ENCODE results near the gene CPNE7.
"Not testable (repeated sequence)": the region's sequence is repeated elsewhere in the genome, so short reads cannot be mapped to it uniquely, and the experiment has no call there.

The CPNE7 gene

GRCh38 chr16:89569506-89570341 is 5.8 kb upstream of the CPNE7 start:
- Histone ChIP-seq H3K79me2 (ENCODE audit: insufficient read depth, low read length) (no peaks in the 10 kb centered on the region), H3K36me3 (ENCODE audit: insufficient read depth, low read length) (peaks cover 10% of the 10 kb centered on the region), H4K20me1 (ENCODE audit: insufficient read depth, low read length) (peaks cover 28% of the 10 kb centered on the region), H3K4me3 (ENCODE audit: low read depth in 1 of 2, low read length in 2 of 2) (no peak overlapping the region), H3K4me1 (ENCODE audit: insufficient read depth, low read length) (no peaks in the 10 kb centered on the region), H3K9ac (ENCODE audit: low read depth, low read length) (no peak overlapping the region), H3K27me3 (ENCODE audit: insufficient read depth, low read length, poor library complexity) (no peaks in the 10 kb centered on the region), H3K9me3 (ENCODE audit: insufficient read depth, low read length, severe bottlenecking) (no peaks in the 10 kb centered on the region), H2AFZ (ENCODE audit: low read depth, low read length) (no peak overlapping the region), H3K27ac (ENCODE audit: low read length) (no peak overlapping the region), H3K4me2 (ENCODE audit: insufficient read depth, low read length) (no peak overlapping the region)
- no peak for ATAC-seq (ENCODE audit: insufficient read depth, low read depth)
- no peak for DNase-seq
- TF ChIP-seq CTCF (IDR thresholded peaks at IDR 0.05; ENCODE audit: borderline replicate concordance, extremely low read depth, low read length, poor library complexity, severe bottlenecking) (no peak), EZH2 (IDR thresholded peaks at IDR 0.05; ENCODE audit: borderline replicate concordance, low read depth, low read length, severe bottlenecking) (no peak)

GRCh38 chr16:89570342-89570923 is 5.1 kb upstream of the CPNE7 start:
- Histone ChIP-seq H3K4me1 (ENCODE audit: insufficient read depth, low read length) (peaks cover 6% of the 10 kb centered on the region), H3K4me3 (ENCODE audit: low read depth in 1 of 2, low read length in 2 of 2) (no peak overlapping the region), H3K9me3 (ENCODE audit: insufficient read depth, low read length, severe bottlenecking) (no peaks in the 10 kb centered on the region), H3K4me2 (ENCODE audit: insufficient read depth, low read length) (no peak overlapping the region), H3K79me2 (ENCODE audit: insufficient read depth, low read length) (peaks cover 4% of the 10 kb centered on the region; the same call in 1 of the 2 replicates), H4K20me1 (ENCODE audit: insufficient read depth, low read length) (peaks cover 21% of the 10 kb centered on the region), H3K9ac (ENCODE audit: low read depth, low read length) (no peak overlapping the region), H3K36me3 (ENCODE audit: insufficient read depth, low read length) (peaks cover 3% of the 10 kb centered on the region; the same call in 1 of the 2 replicates), H2AFZ (ENCODE audit: low read depth, low read length) (no peak overlapping the region), H3K27ac (ENCODE audit: low read length) (no peak overlapping the region), H3K27me3 (ENCODE audit: insufficient read depth, low read length, poor library complexity) (no peaks in the 10 kb centered on the region)
- TF ChIP-seq EZH2 (IDR thresholded peaks at IDR 0.05; ENCODE audit: borderline replicate concordance, low read depth, low read length, severe bottlenecking) (no peak), CTCF (IDR thresholded peaks at IDR 0.05; ENCODE audit: borderline replicate concordance, extremely low read depth, low read length, poor library complexity, severe bottlenecking) (no peak)
- ATAC-seq (ENCODE audit: insufficient read depth, low read depth), result no peak
- no peak for DNase-seq

GRCh38 chr16:89570983-89571598 is 4.5 kb upstream of the CPNE7 start:
- H3K9me3 ChIP-seq (ENCODE audit: insufficient read depth, low read length, severe bottlenecking); H3K4me1 ChIP-seq (ENCODE audit: insufficient read depth, low read length); H3K79me2 ChIP-seq (ENCODE audit: insufficient read depth, low read length): not testable (repeated sequence)

GRCh38 chr16:89571636-89572035 is 3.9 kb upstream of the CPNE7 start:
- H3K9ac ChIP-seq (ENCODE audit: low read depth, low read length), result no peak overlapping the region
- no peak for ATAC-seq (ENCODE audit: insufficient read depth, low read depth)
- H3K27me3 ChIP-seq (ENCODE audit: insufficient read depth, low read length, poor library complexity), result no peaks in the 10 kb centered on the region
- H3K9me3 ChIP-seq (ENCODE audit: insufficient read depth, low read length, severe bottlenecking), result no peaks in the 10 kb centered on the region
- no peak for DNase-seq
- H3K36me3 ChIP-seq (ENCODE audit: insufficient read depth, low read length), result no peaks in the 10 kb centered on the region
- H4K20me1 ChIP-seq (ENCODE audit: insufficient read depth, low read length), result peaks cover 17% of the 10 kb centered on the region
- no peak overlapping the region for H3K4me3 ChIP-seq (ENCODE audit: low read depth in 1 of 2, low read length in 2 of 2)
- no peak for TF ChIP-seq EZH2 (IDR thresholded peaks at IDR 0.05; ENCODE audit: borderline replicate concordance, low read depth, low read length, severe bottlenecking)
- TF ChIP-seq CTCF (IDR thresholded peaks at IDR 0.05; ENCODE audit: borderline replicate concordance, extremely low read depth, low read length, poor library complexity, severe bottlenecking), result no peak
- H3K27ac ChIP-seq (ENCODE audit: low read length), result no peak overlapping the region
- peaks cover 15% of the 10 kb centered on the region for H3K4me1 ChIP-seq (ENCODE audit: insufficient read depth, low read length)
- no peak overlapping the region for H3K4me2 ChIP-seq (ENCODE audit: insufficient read depth, low read length)
- H2AFZ ChIP-seq (ENCODE audit: low read depth, low read length), result no peak overlapping the region
- peaks cover 12% of the 10 kb centered on the region for H3K79me2 ChIP-seq (ENCODE audit: insufficient read depth, low read length)

More at GRCh38 chr16:89570983-89571598, 4.5 kb upstream of the CPNE7 start:
- H4K20me1 ChIP-seq (ENCODE audit: insufficient read depth, low read length), result peaks cover 17% of the 10 kb centered on the region
- not testable (repeated sequence) for H3K36me3 ChIP-seq (ENCODE audit: insufficient read depth, low read length); ATAC-seq (ENCODE audit: insufficient read depth, low read depth); DNase-seq; H3K9ac ChIP-seq (ENCODE audit: low read depth, low read length); H3K4me3 ChIP-seq (ENCODE audit: low read depth in 1 of 2, low read length in 2 of 2); H3K27me3 ChIP-seq (ENCODE audit: insufficient read depth, low read length, poor library complexity); H2AFZ ChIP-seq (ENCODE audit: low read depth, low read length); H3K27ac ChIP-seq (ENCODE audit: low read length); H3K4me2 ChIP-seq (ENCODE audit: insufficient read depth, low read length)
